A549 (cell line): ENCODE measurements around the gene LZTFL1. TPM values are rescaled to one million over a fixed set of nuclear protein-coding genes. Genes with fewer than 3 reads are reported as not detected.

Experiments
- ATAC-seq, 2 experiments: fragments of 200-7000 bp in 1 of 2; fragments of >200 bp in 1 of 2; cut with Nextera tagmentation in 1 of 2; cut with Tn5 transposase in 1 of 2; 3 replicates each; pipeline versions ENCODE4 v1.8.0 to v1.9.1; 2018 to 2020; ENCODE audit warnings: mild to moderate bottlenecking in 1 of 2, moderate library complexity in 1 of 2
- CTCF ChIA-PET: fragments of 300-600 bp; sonication (Branson Sonifier 250); formaldehyde crosslinking; extraction: SDS; loops from one replicate; lab custom pipeline; 2021; ENCODE audit warnings: antibody characterized with exemption, inconsistent platforms; lab: Yijun Ruan, JAX
- POLR2A ChIA-PET: fragments of 350-600 bp; formaldehyde crosslinking; extraction: SDS; loops from one replicate; lab custom pipeline; 2021; ENCODE audit warnings: antibody characterized with exemption, inconsistent platforms; lab: Yijun Ruan, JAX
- DNase-seq, 2 experiments: peaks; one replicate each; pipeline versions ENCODE4 v3.0.0 to v3.0.0-alpha.2; 2011 to 2016; ENCODE audit warnings: low read depth in 1 of 2, low spot score in 1 of 2
- FAIRE-seq: peaks from 2 replicates; lab custom pipeline; 2011; peaks lifted over from hg19 to GRCh38; lab: Jason Lieb, UNC
- H3K27ac ChIP-seq, 2 experiments: fragments of >200 bp; sonication (Bioruptor Twin); formaldehyde crosslinking; 3 replicates each; pipeline ENCODE4 v1.5.1; 2016 to 2017
- H3K4me1 ChIP-seq: fragments of >200 bp; sonication (Bioruptor Twin); formaldehyde crosslinking; 3 replicates; pipeline ENCODE4 v1.6.1; 2016
- H3K4me2 ChIP-seq: fragments of >200 bp; sonication (Bioruptor Twin); formaldehyde crosslinking; 3 replicates; pipeline ENCODE4 v1.6.1; 2016
- H3K4me3 ChIP-seq: fragments of >200 bp; sonication (Bioruptor Twin); formaldehyde crosslinking; 3 replicates; pipeline ENCODE4 v1.5.1; 2016
- H3K9me3 ChIP-seq: fragments of >200 bp; sonication (Bioruptor Twin); formaldehyde crosslinking; 3 replicates; pipeline ENCODE4 v1.6.1; 2016
- BHLHE40 ChIP-seq: IDR thresholded peaks from 2 replicates; pipeline ENCODE4 v1.6.1; 2012; ENCODE audit warnings: low read depth, low read length, inconsistent platforms
- CBX2 ChIP-seq: fragments of 200-600 bp; sonication (generic); IDR thresholded peaks from 2 replicates; pipeline ENCODE4 v1.6.1; 2016; ENCODE audit warnings: low read depth, mild to moderate bottlenecking, borderline replicate concordance
- CHD2 ChIP-seq: fragments of 150-350 bp; IDR thresholded peaks from 2 replicates; pipeline ENCODE4 v1.6.1; 2014; ENCODE audit warnings: low read length; ENCODE audit not compliant: partially characterized antibody
- EP300 ChIP-seq, 2 experiments: fragments of >200 bp; sonication (Bioruptor Twin); formaldehyde crosslinking; IDR thresholded peaks; 2 replicates in 1 of 2; 3 replicates in 1 of 2; pipeline ENCODE4 v1.6.1; 2016 to 2017
- ESRRA ChIP-seq: fragments of 150-350 bp; IDR thresholded peaks from 2 replicates; pipeline ENCODE4 v1.6.1; 2014; ENCODE audit warnings: mild to moderate bottlenecking, low read length, borderline replicate concordance
- FOSB ChIP-seq: fragments of 250-450 bp; sonication (Bioruptor Pico); IDR thresholded peaks from 2 replicates; pipeline ENCODE4 v1.5.0; 2020; ENCODE audit warnings: mild to moderate bottlenecking, moderate library complexity
- FOSL2 ChIP-seq, 2 experiments: fragments of 450-650 bp in 1 of 2; fragments of >200 bp in 1 of 2; sonication (Bioruptor Twin) in 1 of 2; formaldehyde crosslinking; IDR thresholded peaks; 2 replicates each; pipeline versions ENCODE4 v1.5.0 to v1.6.1; 2016 to 2020; ENCODE audit warnings: mild to moderate bottlenecking in 1 of 2, moderate library complexity in 1 of 2
- HOXB13 ChIP-seq: fragments of 250-450 bp; sonication (Bioruptor Pico); IDR thresholded peaks from 2 replicates; pipeline ENCODE4 v1.5.0; 2020; ENCODE audit warnings: low read depth, mild to moderate bottlenecking, moderate library complexity
- HOXB5 ChIP-seq: fragments of 250-450 bp; sonication (Bioruptor Pico); IDR thresholded peaks from 2 replicates; pipeline ENCODE4 v1.5.0; 2020; ENCODE audit warnings: mild to moderate bottlenecking, moderate library complexity
- JUNB ChIP-seq: fragments of >200 bp; sonication (Bioruptor Twin); formaldehyde crosslinking; IDR thresholded peaks from 2 replicates; pipeline ENCODE4 v1.6.1; 2016
- MAFK ChIP-seq: fragments of 450-650 bp; IDR thresholded peaks from 2 replicates; pipeline ENCODE4 v1.6.1; 2014; ENCODE audit not compliant: partially characterized antibody
- NFE2L2 ChIP-seq: fragments of 150-350 bp; conservative IDR thresholded peaks from 2 replicates; pipeline ENCODE4 v1.6.1; 2014; ENCODE audit warnings: low read length
- NPAS2 ChIP-seq: fragments of 250-450 bp; sonication (Bioruptor Pico); IDR thresholded peaks from 2 replicates; pipeline ENCODE4 v1.8.0; 2022; ENCODE audit warnings: mild to moderate bottlenecking, moderate library complexity, borderline replicate concordance
- NR3C1 ChIP-seq: fragments of >200 bp; sonication (Bioruptor Twin); formaldehyde crosslinking; IDR thresholded peaks from 3 replicates; pipeline ENCODE4 v1.6.1; 2017
- PHF8 ChIP-seq: fragments of 200-600 bp; sonication (generic); IDR thresholded peaks from 2 replicates; pipeline ENCODE4 v1.6.1; 2016; ENCODE audit warnings: low read depth, mild to moderate bottlenecking, antibody characterized with exemption, moderate library complexity, borderline replicate concordance
- POLR2A ChIP-seq: IDR thresholded peaks from 2 replicates; pipeline ENCODE4 v1.6.1; 2012; ENCODE audit warnings: mild to moderate bottlenecking, low read length
- POLR2AphosphoS2 ChIP-seq: conservative IDR thresholded peaks from 2 replicates; pipeline ENCODE4 v1.6.1; 2012; ENCODE audit warnings: low read length, improper control_type of control experiment, inconsistent platforms
- RAD21 ChIP-seq, 2 experiments: fragments of >200 bp in 1 of 2; sonication (Bioruptor Twin) in 1 of 2; formaldehyde crosslinking in 1 of 2; IDR thresholded peaks in 1 of 2; conservative IDR thresholded peaks in 1 of 2; 2 replicates in 1 of 2; 3 replicates in 1 of 2; pipeline ENCODE4 v1.6.1; 2012 to 2018; ENCODE audit warnings: inconsistent platforms in 1 of 2
- RCOR1 ChIP-seq: fragments of 150-350 bp; IDR thresholded peaks from 2 replicates; pipeline ENCODE4 v1.6.1; 2014; ENCODE audit warnings: antibody characterized with exemption, low read length, low read depth
- RNF2 ChIP-seq: fragments of 200-600 bp; sonication (generic); IDR thresholded peaks from 2 replicates; pipeline ENCODE4 v1.6.1; 2016; ENCODE audit warnings: low read depth, mild to moderate bottlenecking, antibody characterized with exemption, moderate library complexity, borderline replicate concordance
- SREBF2 ChIP-seq: fragments of 450-650 bp; IDR thresholded peaks from 2 replicates; pipeline ENCODE4 v1.6.1; 2014; ENCODE audit warnings: mild to moderate bottlenecking, moderate library complexity
- ZC3H11A ChIP-seq: fragments of 450-650 bp; IDR thresholded peaks from 2 replicates; pipeline ENCODE4 v1.6.1; 2014; ENCODE audit warnings: antibody characterized with exemption, mild to moderate bottlenecking
- ZSCAN20 ChIP-seq: fragments of 250-450 bp; sonication (Bioruptor Pico); IDR thresholded peaks from 2 replicates; pipeline ENCODE4 v1.8.0; 2022; ENCODE audit warnings: mild to moderate bottlenecking, moderate library complexity
- WGBS: methylation state at CpG from one replicate; pipeline ENCODE4 v1.1.6; 2017; ENCODE audit errors: missing lambda C conversion rate; 5-methylcytosine and 5-hydroxymethylcytosine counted together
- polyA plus RNA-seq, 4 experiments: library from polyadenylated mRNA; depleted of rRNA in 3 of 4; stranded (reverse); fragments of >200 nt; fragmentation: RNase III in 1 of 4; extraction: RNeasy Plus Mini Kit Qiagen cat#74134 plus additional on column Dnase treatment in 1 of 4; gene quantifications; 2 replicates in 3 of 4; 3 replicates in 1 of 4; pipeline ENCODE4 v1.2.3, GENCODE V29; 2011 to 2017
- TF ChIP-seq, protein P1 (sequence below): fragments of >200 bp; sonication (Bioruptor Twin); formaldehyde crosslinking; IDR thresholded peaks from 3 replicates; pipeline ENCODE4 v1.5.1; 2016
- TF ChIP-seq, protein P2 (sequence below): fragments of 200-600 bp; sonication (generic); IDR thresholded peaks from 2 replicates; pipeline ENCODE4 v1.6.1; 2016; ENCODE audit warnings: antibody characterized with exemption, mild to moderate bottlenecking, moderate library complexity
- TF ChIP-seq, protein P3 (sequence below): IDR thresholded peaks from 2 replicates; pipeline ENCODE4 v1.6.1; 2012
- TF ChIP-seq, protein P4 (sequence below): IDR thresholded peaks from 2 replicates; pipeline ENCODE4 v1.6.1; 2012
- TF ChIP-seq, protein P5 (sequence below): IDR thresholded peaks from 2 replicates; pipeline ENCODE4 v1.6.1; 2012; ENCODE audit warnings: low read depth, borderline replicate concordance

LZTFL1 gene
- polyA plus RNA-seq, 2 of the 4 experiments (the other 2 are of a cell fraction), result 10.8 to 25.0 TPM

DNA sequence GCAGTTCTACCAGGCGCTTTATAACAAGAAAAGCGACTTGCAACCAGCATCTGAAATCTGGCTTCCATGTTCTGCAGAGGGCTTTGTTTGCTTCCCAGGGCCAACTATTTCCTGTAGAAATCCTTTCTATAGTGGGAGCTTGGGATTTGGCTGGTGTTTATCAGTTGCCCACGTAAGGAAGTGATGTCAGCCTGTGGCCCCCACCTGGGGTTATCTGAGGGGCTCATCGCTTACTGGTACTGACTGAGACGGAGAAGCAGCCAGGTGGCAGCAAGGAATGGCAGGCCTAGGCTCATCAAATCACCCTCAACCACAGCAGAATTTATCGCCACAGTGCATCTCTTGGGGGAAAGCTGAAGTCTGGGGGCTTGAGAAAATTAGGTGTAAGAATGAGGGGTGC lies 29.9 kb upstream of the LZTFL1 start:
- WGBS, result 76% methylated on average over 4 of the region's 6 CpGs
- no peak for TF ChIP-seq HOXB13 (CRISPR knock-in tag)
- no peak for TF ChIP-seq NFE2L2
- TF ChIP-seq RCOR1, result no peak
- no peak for TF ChIP-seq FOSL2 (IDR thresholded peaks at IDR 0.05)
- TF ChIP-seq FOSL2 (CRISPR knock-in tag; IDR thresholded peaks at IDR 0.05), result no peak
- no peak for TF ChIP-seq ESRRA
- no peak for TF ChIP-seq RAD21 (conservative IDR thresholded peaks at IDR 0.05 in 1 of 2, IDR thresholded peaks at IDR 0.05 in 1 of 2)
- TF ChIP-seq, protein P1, sequence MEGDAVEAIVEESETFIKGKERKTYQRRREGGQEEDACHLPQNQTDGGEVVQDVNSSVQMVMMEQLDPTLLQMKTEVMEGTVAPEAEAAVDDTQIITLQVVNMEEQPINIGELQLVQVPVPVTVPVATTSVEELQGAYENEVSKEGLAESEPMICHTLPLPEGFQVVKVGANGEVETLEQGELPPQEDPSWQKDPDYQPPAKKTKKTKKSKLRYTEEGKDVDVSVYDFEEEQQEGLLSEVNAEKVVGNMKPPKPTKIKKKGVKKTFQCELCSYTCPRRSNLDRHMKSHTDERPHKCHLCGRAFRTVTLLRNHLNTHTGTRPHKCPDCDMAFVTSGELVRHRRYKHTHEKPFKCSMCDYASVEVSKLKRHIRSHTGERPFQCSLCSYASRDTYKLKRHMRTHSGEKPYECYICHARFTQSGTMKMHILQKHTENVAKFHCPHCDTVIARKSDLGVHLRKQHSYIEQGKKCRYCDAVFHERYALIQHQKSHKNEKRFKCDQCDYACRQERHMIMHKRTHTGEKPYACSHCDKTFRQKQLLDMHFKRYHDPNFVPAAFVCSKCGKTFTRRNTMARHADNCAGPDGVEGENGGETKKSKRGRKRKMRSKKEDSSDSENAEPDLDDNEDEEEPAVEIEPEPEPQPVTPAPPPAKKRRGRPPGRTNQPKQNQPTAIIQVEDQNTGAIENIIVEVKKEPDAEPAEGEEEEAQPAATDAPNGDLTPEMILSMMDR, result no peak
- TF ChIP-seq SREBF2, result no peak
- no peak for TF ChIP-seq PHF8
- TF ChIP-seq, protein P2, sequence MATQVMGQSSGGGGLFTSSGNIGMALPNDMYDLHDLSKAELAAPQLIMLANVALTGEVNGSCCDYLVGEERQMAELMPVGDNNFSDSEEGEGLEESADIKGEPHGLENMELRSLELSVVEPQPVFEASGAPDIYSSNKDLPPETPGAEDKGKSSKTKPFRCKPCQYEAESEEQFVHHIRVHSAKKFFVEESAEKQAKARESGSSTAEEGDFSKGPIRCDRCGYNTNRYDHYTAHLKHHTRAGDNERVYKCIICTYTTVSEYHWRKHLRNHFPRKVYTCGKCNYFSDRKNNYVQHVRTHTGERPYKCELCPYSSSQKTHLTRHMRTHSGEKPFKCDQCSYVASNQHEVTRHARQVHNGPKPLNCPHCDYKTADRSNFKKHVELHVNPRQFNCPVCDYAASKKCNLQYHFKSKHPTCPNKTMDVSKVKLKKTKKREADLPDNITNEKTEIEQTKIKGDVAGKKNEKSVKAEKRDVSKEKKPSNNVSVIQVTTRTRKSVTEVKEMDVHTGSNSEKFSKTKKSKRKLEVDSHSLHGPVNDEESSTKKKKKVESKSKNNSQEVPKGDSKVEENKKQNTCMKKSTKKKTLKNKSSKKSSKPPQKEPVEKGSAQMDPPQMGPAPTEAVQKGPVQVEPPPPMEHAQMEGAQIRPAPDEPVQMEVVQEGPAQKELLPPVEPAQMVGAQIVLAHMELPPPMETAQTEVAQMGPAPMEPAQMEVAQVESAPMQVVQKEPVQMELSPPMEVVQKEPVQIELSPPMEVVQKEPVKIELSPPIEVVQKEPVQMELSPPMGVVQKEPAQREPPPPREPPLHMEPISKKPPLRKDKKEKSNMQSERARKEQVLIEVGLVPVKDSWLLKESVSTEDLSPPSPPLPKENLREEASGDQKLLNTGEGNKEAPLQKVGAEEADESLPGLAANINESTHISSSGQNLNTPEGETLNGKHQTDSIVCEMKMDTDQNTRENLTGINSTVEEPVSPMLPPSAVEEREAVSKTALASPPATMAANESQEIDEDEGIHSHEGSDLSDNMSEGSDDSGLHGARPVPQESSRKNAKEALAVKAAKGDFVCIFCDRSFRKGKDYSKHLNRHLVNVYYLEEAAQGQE, result no peak
- no peak for TF ChIP-seq POLR2AphosphoS2
- TF ChIP-seq BHLHE40, result no peak
- no peak for TF ChIP-seq POLR2A
- TF ChIP-seq ZSCAN20 (CRISPR knock-in tag), result no peak
- no peak for TF ChIP-seq JUNB
- TF ChIP-seq NPAS2, result no peak
- TF ChIP-seq, protein P3, sequence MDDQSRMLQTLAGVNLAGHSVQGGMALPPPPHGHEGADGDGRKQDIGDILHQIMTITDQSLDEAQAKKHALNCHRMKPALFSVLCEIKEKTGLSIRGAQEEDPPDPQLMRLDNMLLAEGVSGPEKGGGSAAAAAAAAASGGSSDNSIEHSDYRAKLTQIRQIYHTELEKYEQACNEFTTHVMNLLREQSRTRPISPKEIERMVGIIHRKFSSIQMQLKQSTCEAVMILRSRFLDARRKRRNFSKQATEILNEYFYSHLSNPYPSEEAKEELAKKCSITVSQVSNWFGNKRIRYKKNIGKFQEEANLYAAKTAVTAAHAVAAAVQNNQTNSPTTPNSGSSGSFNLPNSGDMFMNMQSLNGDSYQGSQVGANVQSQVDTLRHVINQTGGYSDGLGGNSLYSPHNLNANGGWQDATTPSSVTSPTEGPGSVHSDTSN, result no peak
- no peak for DNase-seq
- Histone ChIP-seq H3K4me2 (no peak overlapping the region), H3K9me3 (no peaks in the 10 kb centered on the region), H3K4me3 (no peak overlapping the region), H3K27ac (no peak overlapping the region), H3K4me1 (no peaks in the 10 kb centered on the region)
- ChIA-PET POLR2A (no interaction called here), CTCF (interaction anchor here (0.6 to 1.4 kb wide), 3 partner anchors 17 to 205 kb away, joined by 3 to 4 read pairs (median 3); no protein-coding TSS in a partner anchor)
- ATAC-seq, result no peak
- no peak for FAIRE-seq

DNA sequence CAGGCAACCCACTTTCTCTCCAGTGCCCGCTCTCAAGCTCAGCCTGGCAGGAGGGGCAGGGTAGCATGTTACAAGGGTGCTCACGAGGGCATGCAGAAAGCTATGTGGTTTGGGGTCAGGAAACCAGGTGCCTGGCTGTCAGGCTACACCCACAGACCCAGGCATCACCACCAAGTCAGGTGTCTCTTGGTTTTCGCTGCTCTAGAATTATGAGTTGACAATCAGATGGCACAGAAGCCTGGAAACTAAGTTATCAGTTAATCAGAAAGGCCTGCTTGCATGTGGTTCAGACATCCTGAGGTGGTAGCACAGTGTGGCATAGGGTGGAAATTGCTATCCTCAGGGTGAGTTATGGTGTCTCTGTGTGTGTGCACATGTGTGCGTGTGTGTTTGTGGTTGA lies 28.2 kb upstream of the LZTFL1 start:
- CTCF ChIA-PET, result no interaction called here
- no peak for ATAC-seq
- Histone ChIP-seq H3K4me2 (no peak overlapping the region), H3K4me1 (no peaks in the 10 kb centered on the region), H3K27ac (no peak overlapping the region), H3K4me3 (no peak overlapping the region), H3K9me3 (no peaks in the 10 kb centered on the region)
- FAIRE-seq, result no peak
- POLR2A ChIA-PET, result no interaction called here
- WGBS, result 50% methylated on average over 4 of the region's 4 CpGs
- DNase-seq, result no peak
- TF ChIP-seq, protein P2, result no peak
- TF ChIP-seq FOSB (no peak), HOXB5 (CRISPR knock-in tag) (no peak), ZSCAN20 (CRISPR knock-in tag) (no peak), ZC3H11A (no peak), CBX2 (no peak), MAFK (no peak), FOSL2 (IDR thresholded peaks at IDR 0.05) (no peak), FOSL2 (CRISPR knock-in tag; IDR thresholded peaks at IDR 0.05) (no peak), NR3C1 (no peak), POLR2A (no peak), EP300 (IDR thresholded peaks at IDR 0.05) (no peak), RNF2 (no peak), CHD2 (no peak), NFE2L2 (no peak)
- TF ChIP-seq, protein P4, sequence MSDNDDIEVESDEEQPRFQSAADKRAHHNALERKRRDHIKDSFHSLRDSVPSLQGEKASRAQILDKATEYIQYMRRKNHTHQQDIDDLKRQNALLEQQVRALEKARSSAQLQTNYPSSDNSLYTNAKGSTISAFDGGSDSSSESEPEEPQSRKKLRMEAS, result no peak
- TF ChIP-seq, protein P5, sequence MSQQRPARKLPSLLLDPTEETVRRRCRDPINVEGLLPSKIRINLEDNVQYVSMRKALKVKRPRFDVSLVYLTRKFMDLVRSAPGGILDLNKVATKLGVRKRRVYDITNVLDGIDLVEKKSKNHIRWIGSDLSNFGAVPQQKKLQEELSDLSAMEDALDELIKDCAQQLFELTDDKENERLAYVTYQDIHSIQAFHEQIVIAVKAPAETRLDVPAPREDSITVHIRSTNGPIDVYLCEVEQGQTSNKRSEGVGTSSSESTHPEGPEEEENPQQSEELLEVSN, result no peak
